HG03521 (cell line): ENCODE measurements around the gene SLC25A29.

ENCODE experiments used
- ATAC-seq: cut with Tn5 transposase; IDR thresholded peaks from one replicate; pipeline ENCODE4 v1.9.1; 2021; ENCODE audit warnings: mild to moderate bottlenecking, moderate library complexity; ENCODE audit not compliant: unreplicated experiment

The SLC25A29 gene

GRCh38 chr14:100332071-100332639 lies 25.9 kb upstream of the SLC25A29 start:
- no peak for ATAC-seq

- no peak for ATAC-seq
These were observed 24.2 kb upstream of the SLC25A29 start for GRCh38 chr14:100330388-100330931.

GRCh38 chr14:100330007-100330344 lies 23.7 kb upstream of the SLC25A29 start:
- no peak for ATAC-seq

- no peak for ATAC-seq
These were observed 23.2 kb upstream of the SLC25A29 start for GRCh38 chr14:100329233-100330006.

GRCh38 chr14:100328495-100329163 lies 22.4 kb upstream of the SLC25A29 start:
- no peak for ATAC-seq

- no peak for ATAC-seq
These were observed 20.9 kb upstream of the SLC25A29 start for GRCh38 chr14:100327128-100327527.

- ATAC-seq: no peak
These were observed 19.7 kb upstream of the SLC25A29 start for GRCh38 chr14:100325958-100326357.

- no peak for ATAC-seq
These were observed 19.0 kb upstream of the SLC25A29 start for GRCh38 chr14:100325231-100325632.

- no peak for ATAC-seq
These were observed 17.7 kb upstream of the SLC25A29 start for GRCh38 chr14:100323942-100324307.

GRCh38 chr14:100323121-100323941 lies 17.1 kb upstream of the SLC25A29 start, which contains the start of gene SLC25A47:
TSS of gene SLC25A47 (plus strand) at chr14:100323339. CDS start at chr14:100323415, 76 bp downstream.
- ATAC-seq: no peak

- no peak for ATAC-seq
These were observed 16.1 kb upstream of the SLC25A29 start for GRCh38 chr14:100322138-100322957.

- no peak for ATAC-seq
These were observed 15.4 kb upstream of the SLC25A29 start for GRCh38 chr14:100321473-100322137.

- no peak for ATAC-seq
These were observed 14.1 kb upstream of the SLC25A29 start for GRCh38 chr14:100320157-100320856.

- peak; percentile 77 for ATAC-seq
These were observed 11.9 kb upstream of the SLC25A29 start for GRCh38 chr14:100317912-100318808.

GRCh38 chr14:100317389-100317788 lies 11.1 kb upstream of the SLC25A29 start:
- no peak for ATAC-seq

- ATAC-seq: no peak
These were observed 8.5 kb upstream of the SLC25A29 start for GRCh38 chr14:100314724-100315123.

GRCh38 chr14:100313464-100314230 lies 7.4 kb upstream of the SLC25A29 start:
- no peak for ATAC-seq
